ENCODE results near the gene RNF113A.

DNA sequence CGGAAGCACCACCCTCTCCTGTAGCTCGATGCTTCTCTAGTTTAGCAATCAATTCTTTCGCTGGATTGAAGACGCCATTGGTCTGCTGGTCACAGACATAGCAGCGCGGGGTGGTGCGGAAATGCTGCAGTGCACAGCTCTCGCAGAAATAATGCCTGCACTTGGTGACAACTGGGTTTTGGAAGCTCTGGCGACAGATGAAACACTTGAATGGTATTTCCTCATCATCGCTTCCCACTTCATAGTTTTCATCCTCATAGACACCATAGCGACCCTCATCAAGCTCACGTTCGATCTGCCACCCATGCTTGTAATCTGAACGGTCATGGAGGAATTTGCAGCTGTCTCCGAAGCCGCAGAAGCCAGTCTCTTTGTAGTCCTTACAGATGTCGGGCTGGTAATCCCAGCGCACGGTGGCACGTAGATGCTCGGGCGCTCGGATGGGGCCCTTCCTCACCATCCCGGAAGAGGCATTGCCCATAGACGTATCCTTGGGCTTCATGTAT lies 854 bp downstream of the RNF113A start:
- TF ChIP-seq CTCF (IDR thresholded peaks at IDR 0.05) (no peak), POLR2A (IDR thresholded peaks at IDR 0.05) (no peak)
